Panc1 (cell line): Measurements from ENCODE around the gene TSHZ1.

Experiments
- POLR2AphosphoS5 ChIP-seq: IDR thresholded peaks from 2 replicates; pipeline ENCODE4 v1.6.1; 2012; ENCODE audit warnings: mild to moderate bottlenecking, low read depth, low read length, moderate library complexity
- REST ChIP-seq, 2 experiments: IDR thresholded peaks; 2 replicates each; pipeline ENCODE4 v1.6.1; 2011 to 2012; ENCODE audit warnings: low read depth in 2 of 2, control low read depth in 1 of 2, low read length in 1 of 2, mild to moderate bottlenecking in 1 of 2, moderate library complexity in 1 of 2; ENCODE audit not compliant: insufficient read depth in 1 of 2
- SIN3A ChIP-seq: IDR thresholded peaks from 2 replicates; pipeline ENCODE4 v1.6.1; 2012; ENCODE audit warnings: low read depth, mild to moderate bottlenecking, low read length, moderate library complexity, borderline replicate concordance; ENCODE audit not compliant: insufficient read depth
- TCF7L2 ChIP-seq: IDR thresholded peaks from 2 replicates; pipeline ENCODE4 v1.6.1; 2011; ENCODE audit warnings: mild to moderate bottlenecking, low read depth, low read length, inconsistent platforms
- TF ChIP-seq, protein P1 (sequence below): fragments of 450-650 bp; IDR thresholded peaks from 2 replicates; pipeline ENCODE4 v1.5.1; 2017; ENCODE audit warnings: mild to moderate bottlenecking

- TF ChIP-seq, protein P1, sequence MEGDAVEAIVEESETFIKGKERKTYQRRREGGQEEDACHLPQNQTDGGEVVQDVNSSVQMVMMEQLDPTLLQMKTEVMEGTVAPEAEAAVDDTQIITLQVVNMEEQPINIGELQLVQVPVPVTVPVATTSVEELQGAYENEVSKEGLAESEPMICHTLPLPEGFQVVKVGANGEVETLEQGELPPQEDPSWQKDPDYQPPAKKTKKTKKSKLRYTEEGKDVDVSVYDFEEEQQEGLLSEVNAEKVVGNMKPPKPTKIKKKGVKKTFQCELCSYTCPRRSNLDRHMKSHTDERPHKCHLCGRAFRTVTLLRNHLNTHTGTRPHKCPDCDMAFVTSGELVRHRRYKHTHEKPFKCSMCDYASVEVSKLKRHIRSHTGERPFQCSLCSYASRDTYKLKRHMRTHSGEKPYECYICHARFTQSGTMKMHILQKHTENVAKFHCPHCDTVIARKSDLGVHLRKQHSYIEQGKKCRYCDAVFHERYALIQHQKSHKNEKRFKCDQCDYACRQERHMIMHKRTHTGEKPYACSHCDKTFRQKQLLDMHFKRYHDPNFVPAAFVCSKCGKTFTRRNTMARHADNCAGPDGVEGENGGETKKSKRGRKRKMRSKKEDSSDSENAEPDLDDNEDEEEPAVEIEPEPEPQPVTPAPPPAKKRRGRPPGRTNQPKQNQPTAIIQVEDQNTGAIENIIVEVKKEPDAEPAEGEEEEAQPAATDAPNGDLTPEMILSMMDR = no peak
- TF ChIP-seq REST (IDR thresholded peaks at IDR 0.05; ENCODE audit: insufficient read depth in 1 of 2, low read depth in 2 of 2, low read length in 1 of 2) = no peak
- no peak for TF ChIP-seq TCF7L2
- no peak for TF ChIP-seq SIN3A
- TF ChIP-seq POLR2AphosphoS5 = no peak
Observed at GRCh38 chr18:75249672-75250470, 39.3 kb downstream of the TSHZ1 start.
